22Rv1 (cell line): ENCODE results near the gene GH1.
"Not testable (repeated sequence)": the region's sequence is repeated elsewhere in the genome, so short reads cannot be mapped to it uniquely, and the experiment has no call there.

Experiments
- H3K27ac ChIP-seq: fragments of 450-650 bp; 2 replicates; pipeline ENCODE4 v1.5.1; 2017

Gene GH1

GRCh38 chr17:63869491-63870291 lies 48.9 kb downstream of the GH1 start:
- not testable (repeated sequence) for H3K27ac ChIP-seq
